Measurements from ENCODE around the gene GAR1. TPM values are rescaled to one million over a fixed set of nuclear protein-coding genes. Genes with fewer than 3 reads are reported as not detected.
A peak's percentile ranks its signal among the peaks of the same experiment; 100 is the strongest.
"Not testable (repeated sequence)": the region's sequence is repeated elsewhere in the genome, so short reads cannot be mapped to it uniquely, and the experiment has no call there.

Gene GAR1
- total RNA-seq, result 13.0 and 16.4 TPM in 2 replicates

DNA sequence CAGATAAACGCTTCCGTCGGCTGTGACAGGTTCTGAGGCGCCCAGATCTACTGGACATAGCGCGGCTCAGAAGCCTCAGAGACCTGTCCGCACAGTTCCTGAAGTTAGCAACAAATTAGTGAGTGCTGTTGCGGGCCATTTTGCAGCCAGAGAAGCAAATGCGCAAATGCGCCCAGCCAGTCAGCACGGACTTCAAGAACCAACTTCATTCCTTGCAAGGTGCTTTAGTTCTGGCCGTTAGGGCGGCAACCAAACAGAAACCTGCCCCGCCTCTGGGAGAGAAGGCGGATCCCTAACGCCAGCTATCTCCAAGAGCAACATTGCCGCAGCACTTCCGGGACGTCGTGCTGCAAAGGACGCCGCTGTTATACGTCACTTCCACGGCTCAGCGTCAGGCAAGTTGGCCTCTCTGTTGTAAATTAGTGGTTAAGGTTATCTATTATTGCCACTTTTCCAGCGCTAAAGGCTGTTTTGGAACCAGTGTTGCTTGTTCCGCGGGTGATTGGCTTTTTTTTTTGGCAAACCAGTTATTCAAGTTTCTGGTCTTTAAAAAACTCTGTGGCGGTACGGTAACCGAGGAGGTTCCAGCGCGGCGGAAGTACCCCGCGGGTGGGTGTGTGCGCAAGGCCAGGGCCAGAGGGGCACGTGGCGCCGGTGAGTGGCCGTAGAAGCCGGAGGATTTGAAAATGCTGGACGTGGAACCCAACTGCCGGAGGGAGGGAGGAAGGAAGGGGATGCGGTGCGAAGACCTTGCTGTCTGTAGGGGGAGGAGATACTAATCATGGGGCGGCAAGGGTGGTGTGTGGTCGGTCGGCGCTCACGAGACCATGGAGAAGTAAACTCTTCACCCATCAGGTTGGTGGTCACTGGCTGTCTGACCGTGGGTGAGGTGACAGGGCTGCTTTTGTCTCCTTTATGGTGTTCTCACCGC is at the start of gene GAR1:
Gene GAR1 (plus strand): TSS at position 612 of the 931 bp plus-strand sequence. CDS start 403 bp downstream, outside the sequence.
- TF ChIP-seq, protein P1, sequence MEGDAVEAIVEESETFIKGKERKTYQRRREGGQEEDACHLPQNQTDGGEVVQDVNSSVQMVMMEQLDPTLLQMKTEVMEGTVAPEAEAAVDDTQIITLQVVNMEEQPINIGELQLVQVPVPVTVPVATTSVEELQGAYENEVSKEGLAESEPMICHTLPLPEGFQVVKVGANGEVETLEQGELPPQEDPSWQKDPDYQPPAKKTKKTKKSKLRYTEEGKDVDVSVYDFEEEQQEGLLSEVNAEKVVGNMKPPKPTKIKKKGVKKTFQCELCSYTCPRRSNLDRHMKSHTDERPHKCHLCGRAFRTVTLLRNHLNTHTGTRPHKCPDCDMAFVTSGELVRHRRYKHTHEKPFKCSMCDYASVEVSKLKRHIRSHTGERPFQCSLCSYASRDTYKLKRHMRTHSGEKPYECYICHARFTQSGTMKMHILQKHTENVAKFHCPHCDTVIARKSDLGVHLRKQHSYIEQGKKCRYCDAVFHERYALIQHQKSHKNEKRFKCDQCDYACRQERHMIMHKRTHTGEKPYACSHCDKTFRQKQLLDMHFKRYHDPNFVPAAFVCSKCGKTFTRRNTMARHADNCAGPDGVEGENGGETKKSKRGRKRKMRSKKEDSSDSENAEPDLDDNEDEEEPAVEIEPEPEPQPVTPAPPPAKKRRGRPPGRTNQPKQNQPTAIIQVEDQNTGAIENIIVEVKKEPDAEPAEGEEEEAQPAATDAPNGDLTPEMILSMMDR (IDR thresholded peaks at IDR 0.05; ENCODE audit: insufficient read depth, low read length, poor library complexity, severe bottlenecking), result no peak
- H3K36me3 ChIP-seq (ENCODE audit: control insufficient read depth, insufficient read depth, low read length), result no peaks in the 10 kb centered on the region
- peak; percentile 89 for DNase-seq (ENCODE audit: low read depth)
- H3K27me3 ChIP-seq (ENCODE audit: control insufficient read depth, insufficient read depth, low read length), result no peaks in the 10 kb centered on the region
- H3K4me3 ChIP-seq (ENCODE audit: low read depth, low read length), result peak within 1 kb of the TSS; percentile 99

DNA sequence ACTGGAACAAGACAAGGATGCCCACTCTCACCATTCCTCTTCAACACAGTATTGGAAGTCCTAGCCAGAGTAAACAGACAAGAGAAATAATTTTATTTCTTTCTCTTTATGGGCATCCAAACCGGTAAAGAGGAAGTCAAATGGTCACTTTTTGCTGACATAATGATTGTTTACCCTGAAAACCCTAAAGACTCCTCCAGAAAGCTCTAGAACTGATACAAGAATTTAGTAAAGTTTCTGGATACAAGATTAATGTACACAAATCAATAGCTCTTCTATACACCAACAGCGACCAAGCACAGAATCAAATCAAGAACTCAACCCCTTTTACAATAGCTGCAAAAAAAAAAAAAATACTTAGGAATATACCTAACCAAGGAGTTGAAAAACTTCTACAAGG is 33.5 kb upstream of the GAR1 start:
- H3K36me3 ChIP-seq (ENCODE audit: control insufficient read depth, insufficient read depth, low read length); H3K4me3 ChIP-seq (ENCODE audit: low read depth, low read length); DNase-seq (ENCODE audit: low read depth); H3K27me3 ChIP-seq (ENCODE audit: control insufficient read depth, insufficient read depth, low read length): not testable (repeated sequence)

- Histone ChIP-seq H3K27me3 (ENCODE audit: control insufficient read depth, insufficient read depth, low read length) (no peaks in the 10 kb centered on the region), H3K36me3 (ENCODE audit: control insufficient read depth, insufficient read depth, low read length) (no peaks in the 10 kb centered on the region), H3K4me3 (ENCODE audit: low read depth, low read length) (no peak overlapping the region)
- DNase-seq (ENCODE audit: low read depth), result no peak
- TF ChIP-seq, protein P1 (IDR thresholded peaks at IDR 0.05; ENCODE audit: insufficient read depth, low read length, poor library complexity, severe bottlenecking), result no peak
These were observed 28.7 kb upstream of the GAR1 start for GRCh38 chr4:109786846-109787245.

DNA sequence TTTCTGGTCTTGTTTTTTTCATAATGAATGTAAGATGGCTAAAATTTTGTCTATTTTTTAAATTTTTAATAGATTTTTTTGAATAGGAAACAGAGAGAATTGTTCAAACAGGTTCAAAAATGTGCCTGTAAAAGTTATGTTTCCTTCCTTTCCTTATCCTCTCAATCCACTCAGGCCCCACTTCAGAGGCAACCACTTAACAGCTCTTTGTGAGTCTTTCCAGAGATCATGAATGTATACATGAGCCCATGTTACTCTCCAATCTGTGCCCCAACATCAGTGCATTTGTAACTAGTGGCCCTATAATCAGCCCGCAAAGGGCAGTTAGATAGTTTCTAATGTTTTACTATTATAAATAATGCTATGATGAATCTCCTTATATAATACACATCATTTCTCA is 27.8 kb upstream of the GAR1 start:
- H3K27me3 ChIP-seq (ENCODE audit: control insufficient read depth, insufficient read depth, low read length), result no peaks in the 10 kb centered on the region
- TF ChIP-seq, protein P1 (IDR thresholded peaks at IDR 0.05; ENCODE audit: insufficient read depth, low read length, poor library complexity, severe bottlenecking), result no peak
- no peak overlapping the region for H3K4me3 ChIP-seq (ENCODE audit: low read depth, low read length)
- no peak for DNase-seq (ENCODE audit: low read depth)
- no peaks in the 10 kb centered on the region for H3K36me3 ChIP-seq (ENCODE audit: control insufficient read depth, insufficient read depth, low read length)

DNA sequence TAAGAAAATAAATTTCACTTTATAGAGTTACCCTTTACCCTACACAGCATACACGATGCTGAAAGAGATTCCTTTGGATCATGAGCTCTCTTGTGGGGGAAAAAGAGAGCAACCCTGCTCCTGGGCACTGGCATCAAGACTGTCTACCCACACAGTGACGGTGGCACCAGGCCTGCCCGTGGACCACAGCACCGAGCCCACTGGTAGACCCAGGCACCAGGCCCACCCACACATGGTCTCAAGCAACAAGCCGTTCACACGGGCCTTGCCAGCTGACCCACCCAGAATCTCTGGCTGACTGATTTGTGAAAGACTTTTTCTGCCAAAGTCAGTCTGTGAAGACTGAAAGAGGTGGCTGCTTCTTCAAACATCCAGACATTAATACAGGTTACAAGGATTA is 20.5 kb upstream of the GAR1 start:
- DNase-seq (ENCODE audit: low read depth), result no peak
- H3K36me3 ChIP-seq (ENCODE audit: control insufficient read depth, insufficient read depth, low read length), result no peaks in the 10 kb centered on the region
- TF ChIP-seq, protein P1 (IDR thresholded peaks at IDR 0.05; ENCODE audit: insufficient read depth, low read length, poor library complexity, severe bottlenecking), result no peak
- no peak overlapping the region for H3K4me3 ChIP-seq (ENCODE audit: low read depth, low read length)
- no peaks in the 10 kb centered on the region for H3K27me3 ChIP-seq (ENCODE audit: control insufficient read depth, insufficient read depth, low read length)

DNA sequence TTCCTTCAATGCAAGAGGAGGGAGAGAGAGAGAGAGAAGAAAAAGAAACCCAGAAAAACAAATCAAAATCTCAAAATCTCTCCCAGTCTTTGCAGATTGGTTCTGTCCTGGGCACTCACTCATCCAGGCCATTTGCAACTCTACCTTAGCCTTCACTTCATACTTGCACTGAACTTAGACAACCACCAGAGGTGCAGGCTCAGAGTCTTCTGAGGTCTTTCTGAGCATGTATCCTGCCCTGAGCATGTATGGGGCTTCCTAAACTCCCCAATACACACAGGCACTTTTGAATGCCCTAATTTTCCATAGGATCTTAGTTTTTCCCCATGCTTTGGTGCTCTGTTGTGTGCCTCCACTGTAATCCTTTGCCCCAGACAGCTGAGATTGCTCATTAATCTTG is 16.7 kb upstream of the GAR1 start:
- Histone ChIP-seq H3K4me3 (ENCODE audit: low read depth, low read length) (no peak overlapping the region), H3K27me3 (ENCODE audit: control insufficient read depth, insufficient read depth, low read length) (no peaks in the 10 kb centered on the region), H3K36me3 (ENCODE audit: control insufficient read depth, insufficient read depth, low read length) (no peaks in the 10 kb centered on the region)
- TF ChIP-seq, protein P1 (IDR thresholded peaks at IDR 0.05; ENCODE audit: insufficient read depth, low read length, poor library complexity, severe bottlenecking), result no peak
- no peak for DNase-seq (ENCODE audit: low read depth)
